ENCODE data around the gene NUTF2.

Gene NUTF2

GRCh38 chr16:67865318-67865717 is 18.6 kb downstream of the NUTF2 start:
- peak; percentile 16 to 36 for DNase-seq

- DNase-seq: no peak
These were observed 21.6 kb downstream of the NUTF2 start for GRCh38 chr16:67868290-67868689.

GRCh38 chr16:67869653-67870052 is 22.9 kb downstream of the NUTF2 start:
- no peak for DNase-seq

- DNase-seq: no peak
These were observed 24.5 kb downstream of the NUTF2 start for GRCh38 chr16:67871256-67871655.

GRCh38 chr16:67872131-67872630 is 25.4 kb downstream of the NUTF2 start:
- no peak for DNase-seq

- peak; percentile 50 to 57 for DNase-seq
These were observed 26.1 kb downstream of the NUTF2 start, which contains the start of gene EDC4 for GRCh38 chr16:67872631-67873434. Gene EDC4, plus strand, starts transcription at chr16:67873052. Its CDS starts 210 bp downstream, at chr16:67873262.

- no peak for DNase-seq
These were observed 27.0 kb downstream of the NUTF2 start for GRCh38 chr16:67873435-67874370.

GRCh38 chr16:67874372-67874771 is 27.6 kb downstream of the NUTF2 start:
- DNase-seq: no peak

- DNase-seq: no peak
These were observed 30.3 kb downstream of the NUTF2 start for GRCh38 chr16:67877064-67877463.

GRCh38 chr16:67878232-67878631 is 31.5 kb downstream of the NUTF2 start:
- DNase-seq: no peak

- DNase-seq: no peak
These were observed 32.1 kb downstream of the NUTF2 start for GRCh38 chr16:67878846-67879245.

- DNase-seq: no peak
These were observed 32.7 kb downstream of the NUTF2 start for GRCh38 chr16:67879462-67879861.

GRCh38 chr16:67879936-67880335 is 33.2 kb downstream of the NUTF2 start:
- no peak for DNase-seq

- no peak for DNase-seq
These were observed 33.9 kb downstream of the NUTF2 start for GRCh38 chr16:67880584-67880983.

- DNase-seq: no peak
These were observed 35.0 kb downstream of the NUTF2 start for GRCh38 chr16:67881621-67882161.

GRCh38 chr16:67882374-67883145 is 35.8 kb downstream of the NUTF2 start:
- DNase-seq: no peak

- DNase-seq: peak in 1 of 2 experiments; percentile 41
These were observed 36.6 kb downstream of the NUTF2 start for GRCh38 chr16:67883146-67883871.

GRCh38 chr16:67883872-67884261 is 37.1 kb downstream of the NUTF2 start:
- DNase-seq: peak in 1 of 2 experiments; percentile 23

- no peak for DNase-seq
These were observed 38.0 kb downstream of the NUTF2 start, which contains the start of gene NRN1L for GRCh38 chr16:67884684-67885083. Gene NRN1L, plus strand, starts transcription at chr16:67884885. Its CDS starts 19 bp downstream, at chr16:67884904.

GRCh38 chr16:67885545-67885944 is 38.8 kb downstream of the NUTF2 start:
- no peak for DNase-seq

- DNase-seq: no peak
These were observed 39.2 kb downstream of the NUTF2 start for GRCh38 chr16:67885976-67886375.

GRCh38 chr16:67886387-67886786 is 39.7 kb downstream of the NUTF2 start:
- no peak for DNase-seq
